ENCODE measurements around the gene MYCN.

Gene MYCN

GRCh38 chr2:15993666-15994065 is 53.3 kb downstream of the MYCN start:
- Histone ChIP-seq H3K4me2 (ENCODE audit: low read length) (no peak overlapping the region), H3K36me3 (ENCODE audit: control insufficient read depth, insufficient read depth, low read length) (no peaks in the 10 kb centered on the region), H3K4me3 (ENCODE audit: low read depth, low read length) (no peak overlapping the region), H3K27me3 (ENCODE audit: control insufficient read depth, insufficient read depth, low read length) (no peaks in the 10 kb centered on the region), H3K9ac (no peak overlapping the region), H3K27ac (no peak overlapping the region), H3K79me2 (no peaks in the 10 kb centered on the region), H3K4me1 (no peaks in the 10 kb centered on the region), H2AFZ (no peak overlapping the region), H3K9me3 (ENCODE audit: control insufficient read depth, low read length) (no peaks in the 10 kb centered on the region)
- TF ChIP-seq CTCF (IDR thresholded peaks at IDR 0.05), result no peak

GRCh38 chr2:15995603-15996002 is 55.3 kb downstream of the MYCN start:
- no peaks in the 10 kb centered on the region for H3K4me1 ChIP-seq
- no peak overlapping the region for H3K4me2 ChIP-seq (ENCODE audit: low read length)
- no peak for TF ChIP-seq CTCF (IDR thresholded peaks at IDR 0.05)
- H2AFZ ChIP-seq, result no peak overlapping the region
- no peak overlapping the region for H3K27ac ChIP-seq
- H3K79me2 ChIP-seq, result no peaks in the 10 kb centered on the region
- no peaks in the 10 kb centered on the region for H3K27me3 ChIP-seq (ENCODE audit: control insufficient read depth, insufficient read depth, low read length)
- H3K9me3 ChIP-seq (ENCODE audit: control insufficient read depth, low read length), result no peaks in the 10 kb centered on the region
- H3K4me3 ChIP-seq (ENCODE audit: low read depth, low read length), result no peak overlapping the region
- no peaks in the 10 kb centered on the region for H3K36me3 ChIP-seq (ENCODE audit: control insufficient read depth, insufficient read depth, low read length)
- no peak overlapping the region for H3K9ac ChIP-seq

Data from parathyroid adenoma (tissue), 2 donors.